H1 (cell line): Measurements from ENCODE around the gene ZNF610. TPM values are rescaled to one million over a fixed set of nuclear protein-coding genes. Genes with fewer than 3 reads are reported as not detected.

Experiments
- CTCF ChIA-PET: fragments of 300-600 bp; sonication (Branson Sonifier 250); formaldehyde crosslinking; loops from one replicate; lab custom pipeline; 2021; ENCODE audit not compliant: partially characterized antibody; lab: Charles Lee
- POLR2A ChIA-PET: fragments of 300-600 bp; sonication (Branson Sonifier 250); formaldehyde crosslinking; loops from one replicate; lab custom pipeline; 2021; ENCODE audit warnings: inconsistent platforms; ENCODE audit not compliant: partially characterized antibody; lab: Charles Lee
- DNase-seq, 2 experiments: peaks; one replicate each; pipeline versions ENCODE4 v3.0.0 to v3.0.0-alpha.2; 2010 to 2022; ENCODE audit warnings: low spot score in 2 of 2, low read depth in 1 of 2, mixed read lengths in 1 of 2
- FAIRE-seq: peaks from 2 replicates; lab custom pipeline; 2011; peaks lifted over from hg19 to GRCh38; lab: Jason Lieb, UNC
- H2AFZ ChIP-seq: 2 replicates; pipeline ENCODE4 v1.8.1; 2012; ENCODE audit warnings: low read length, inconsistent platforms
- H2AK5ac ChIP-seq: 2 replicates; pipeline ENCODE4 v1.6.1; 2013; ENCODE audit warnings: low read depth, low read length
- H2BK120ac ChIP-seq: replicated peaks from 2 replicates; pipeline ENCODE3; 2013; ENCODE audit warnings: low read depth, low read length, inconsistent platforms
- H2BK12ac ChIP-seq: 2 replicates; pipeline ENCODE4 v1.6.1; 2013; ENCODE audit warnings: low read depth, low read length
- H2BK15ac ChIP-seq: 2 replicates; pipeline ENCODE4 v1.6.1; 2013; ENCODE audit warnings: low read length
- H2BK20ac ChIP-seq: 2 replicates; pipeline ENCODE4 v1.6.1; 2013; ENCODE audit warnings: low read length
- H2BK5ac ChIP-seq: 2 replicates; pipeline ENCODE4 v1.6.1; 2013; ENCODE audit warnings: low read depth, low read length
- H3K14ac ChIP-seq: 2 replicates; pipeline ENCODE4 v1.6.1; 2013; ENCODE audit warnings: inconsistent platforms; ENCODE audit not compliant: insufficient read length
- H3K18ac ChIP-seq: 2 replicates; pipeline ENCODE4 v1.6.1; 2013; ENCODE audit warnings: low read length; ENCODE audit errors: extremely low read depth
- H3K23ac ChIP-seq: 2 replicates; pipeline ENCODE4 v1.6.1; 2013; ENCODE audit warnings: inconsistent platforms; ENCODE audit not compliant: insufficient read length
- H3K23me2 ChIP-seq: 2 replicates; pipeline ENCODE4 v1.6.1; 2013; ENCODE audit warnings: low read depth, low read length
- H3K27ac ChIP-seq: 2 replicates; pipeline ENCODE4 v1.6.1; 2011; ENCODE audit warnings: low read depth, low read length, inconsistent platforms
- H3K27me3 ChIP-seq, 4 experiments: replicated peaks in 1 of 4; 1 replicate in 1 of 4; 2 replicates in 3 of 4; pipeline versions ENCODE4 v1.6.1 to v1.8.1; 2011 to 2013; ENCODE audit warnings: low read length in 3 of 4, mild to moderate bottlenecking in 3 of 4, inconsistent platforms in 2 of 4, mixed read lengths in 2 of 4, moderate library complexity in 1 of 4; ENCODE audit not compliant: control insufficient read depth in 3 of 4, insufficient read depth in 3 of 4; ENCODE audit errors: extremely low read depth in 1 of 4
- H3K36me3 ChIP-seq, 4 experiments: 2 replicates each; pipeline versions ENCODE4 v1.6.1 to v1.8.1; 2011 to 2013; ENCODE audit warnings: mild to moderate bottlenecking in 4 of 4, low read length in 3 of 4, moderate library complexity in 2 of 4, control low read depth in 1 of 4, inconsistent platforms in 1 of 4; ENCODE audit not compliant: insufficient read depth in 4 of 4, control insufficient read depth in 2 of 4
- H3K4ac ChIP-seq: replicated peaks from 2 replicates; pipeline ENCODE3; 2013; ENCODE audit warnings: low read length, low read depth, mixed read lengths, inconsistent platforms; ENCODE audit not compliant: insufficient read length
- H3K4me1 ChIP-seq, 4 experiments: replicated peaks in 1 of 4; 1 replicate in 1 of 4; 2 replicates in 3 of 4; pipeline versions ENCODE4 v1.6.1 to v1.8.1; 2011 to 2013; ENCODE audit warnings: low read length in 3 of 4, inconsistent platforms in 2 of 4, mixed read lengths in 1 of 4; ENCODE audit not compliant: insufficient read depth in 4 of 4, control insufficient read depth in 3 of 4
- H3K4me2 ChIP-seq, 2 experiments: 2 replicates each; pipeline versions ENCODE4 v1.6.1 to v1.8.1; 2011 to 2013; ENCODE audit warnings: low read depth in 2 of 2, low read length in 2 of 2, control low read depth in 1 of 2, inconsistent platforms in 1 of 2, mild to moderate bottlenecking in 1 of 2; ENCODE audit not compliant: insufficient read depth in 1 of 2
- H3K4me3 ChIP-seq, 4 experiments: fragments of 200-600, 300-600 bp in 1 of 4; sonication (generic), shearing (Covaris generic), sonication (Bioruptor Twin) in 1 of 4; 2 replicates each; pipeline versions ENCODE4 v1.5.1 to v1.8.1; 2011 to 2016; ENCODE audit warnings: low read length in 4 of 4, low read depth in 3 of 4, control low read depth in 2 of 4, inconsistent platforms in 2 of 4, mild to moderate bottlenecking in 2 of 4, mixed read lengths in 1 of 4, moderate library complexity in 1 of 4; ENCODE audit not compliant: insufficient read depth in 2 of 4; ENCODE audit errors: extremely low read depth in 1 of 4
- H3K56ac ChIP-seq: replicated peaks from 2 replicates; pipeline ENCODE3; 2013; ENCODE audit warnings: low read depth, mild to moderate bottlenecking, mixed read lengths, low read length, inconsistent platforms; ENCODE audit not compliant: insufficient read length
- H3K79me1 ChIP-seq: 2 replicates; pipeline ENCODE4 v1.6.1; 2013; ENCODE audit warnings: low read depth, low read length, control low read depth
- H3K79me2 ChIP-seq, 2 experiments: 2 replicates each; pipeline versions ENCODE4 v1.6.1 to v1.8.1; 2012 to 2013; ENCODE audit warnings: low read length in 2 of 2, mild to moderate bottlenecking in 2 of 2, inconsistent platforms in 1 of 2; ENCODE audit not compliant: insufficient read depth in 2 of 2, control insufficient read depth in 1 of 2
- H3K9ac ChIP-seq, 4 experiments: replicated peaks in 1 of 4; 1 replicate in 1 of 4; 2 replicates in 3 of 4; pipeline versions ENCODE4 v1.6.1 to v1.8.1; 2011 to 2013; ENCODE audit warnings: low read depth in 3 of 4, low read length in 3 of 4, control low read depth in 2 of 4, mild to moderate bottlenecking in 2 of 4, moderate library complexity in 2 of 4, inconsistent platforms in 1 of 4; ENCODE audit errors: extremely low read depth in 1 of 4
- H3K9me3 ChIP-seq, 2 experiments: 2 replicates each; pipeline versions ENCODE4 v1.6.1 to v1.8.1; 2012 to 2013; ENCODE audit warnings: mild to moderate bottlenecking in 2 of 2, moderate library complexity in 2 of 2, control low read depth in 1 of 2, inconsistent platforms in 1 of 2, low read depth in 1 of 2, low read length in 1 of 2, mixed read lengths in 1 of 2; ENCODE audit not compliant: insufficient read depth in 2 of 2
- H4K20me1 ChIP-seq, 2 experiments: replicated peaks in 1 of 2; 2 replicates each; pipeline versions ENCODE3 to v1.8.1; 2011 to 2013; ENCODE audit warnings: inconsistent platforms in 2 of 2, low read length in 2 of 2, mild to moderate bottlenecking in 1 of 2; ENCODE audit not compliant: insufficient read depth in 2 of 2, control insufficient read depth in 1 of 2
- H4K5ac ChIP-seq: 2 replicates; pipeline ENCODE4 v1.6.1; 2013; ENCODE audit warnings: low read length, low read depth, mixed read lengths, inconsistent platforms; ENCODE audit not compliant: insufficient read length
- H4K8ac ChIP-seq: 2 replicates; pipeline ENCODE4 v1.8.0; 2013; ENCODE audit warnings: mild to moderate bottlenecking, moderate library complexity, low read length, inconsistent platforms; ENCODE audit not compliant: insufficient read depth; ENCODE audit errors: extremely low read depth
- H4K91ac ChIP-seq: replicated peaks from 2 replicates; pipeline ENCODE3; 2013; ENCODE audit warnings: low read length, mixed read lengths, inconsistent platforms; ENCODE audit not compliant: insufficient read length
- FOSL1 ChIP-seq: IDR thresholded peaks from 2 replicates; pipeline ENCODE4 v1.6.1; 2011; ENCODE audit warnings: mild to moderate bottlenecking, low read depth, low read length, moderate library complexity; ENCODE audit not compliant: insufficient read depth
- GTF2F1 ChIP-seq: IDR thresholded peaks from 2 replicates; pipeline ENCODE4 v1.6.1; 2012; ENCODE audit warnings: low read depth, low read length, improper control_type of control experiment, borderline replicate concordance
- MAFK ChIP-seq: IDR thresholded peaks from 2 replicates; pipeline ENCODE4 v1.6.1; 2012; ENCODE audit warnings: low read depth, mild to moderate bottlenecking, improper control_type of control experiment, low read length
- NANOG ChIP-seq: IDR thresholded peaks from 2 replicates; pipeline ENCODE4 v1.6.1; 2011; ENCODE audit warnings: low read length, low read depth, mild to moderate bottlenecking, inconsistent platforms; ENCODE audit not compliant: insufficient read depth, poor library complexity, severe bottlenecking
- PHF8 ChIP-seq: fragments of 200-600 bp; sonication (generic); conservative IDR thresholded peaks from 2 replicates; pipeline ENCODE4 v1.7.1; 2012; ENCODE audit warnings: low read depth, mild to moderate bottlenecking, inconsistent platforms, low read length, moderate library complexity
- RBBP5 ChIP-seq: IDR thresholded peaks from 2 replicates; pipeline ENCODE4 v1.7.1; 2012; ENCODE audit warnings: low read depth, mild to moderate bottlenecking, inconsistent platforms, low read length, moderate library complexity, borderline replicate concordance
- SRF ChIP-seq: IDR thresholded peaks from 2 replicates; pipeline ENCODE4 v1.6.1; 2011; ENCODE audit warnings: mild to moderate bottlenecking, low read depth, low read length, moderate library complexity
- TAF1 ChIP-seq: IDR thresholded peaks from 2 replicates; pipeline ENCODE4 v1.6.1; 2011; ENCODE audit warnings: mild to moderate bottlenecking, low read depth, low read length
- WGBS, 2 experiments: shearing (Covaris generic) in 1 of 2; methylation state at CpG; one replicate each; pipeline versions ENCODE4 v1.1.6 to v1.1.7; 2013 to 2015; ENCODE audit warnings: low lambda C conversion rate in 2 of 2, mixed read lengths in 2 of 2, inconsistent platforms in 1 of 2, low coverage in 1 of 2, missing lambda C conversion rate in 1 of 2; ENCODE audit not compliant: insufficient replicate concordance in 2 of 2, insufficient coverage in 1 of 2, insufficient read length in 1 of 2; ENCODE audit errors: extremely low coverage in 1 of 2, missing lambda C conversion rate in 1 of 2; 5-methylcytosine and 5-hydroxymethylcytosine counted together
- polyA plus RNA-seq, 7 experiments: library from polyadenylated mRNA; depleted of rRNA in 3 of 7; stranded (reverse) in 5 of 7; unstranded in 2 of 7; fragments of >200 nt in 5 of 7; fragments of 200-250 nt in 2 of 7; gene quantifications; 1 replicate in 5 of 7; 2 replicates in 1 of 7; 4 replicates in 1 of 7; pipeline versions ENCODE4 v1.2.1 to v1.2.3, GENCODE V29; 2011 to 2013; ENCODE audit warnings: missing spikeins in 2 of 7, mixed read lengths in 2 of 7
- total RNA-seq: library from RNA; stranded (reverse); fragmentation: NEBNext Ultra II Directional; extraction: Animal tissue kit (Norgen Biotek cat#: 25700); gene quantifications from 2 replicates; pipeline ENCODE4 v1.2.1, GENCODE V29; 2021
- TF ChIP-seq, protein P1 (sequence below): IDR thresholded peaks from 2 replicates; pipeline ENCODE4 v1.6.1; 2012; ENCODE audit warnings: inconsistent platforms

The ZNF610 gene
- total and polyA plus RNA-seq, 2 of the 8 experiments (the other 6 are each of a cell fraction or from before 2014, with no cell fraction given): 2.4 to 5.4 TPM

DNA sequence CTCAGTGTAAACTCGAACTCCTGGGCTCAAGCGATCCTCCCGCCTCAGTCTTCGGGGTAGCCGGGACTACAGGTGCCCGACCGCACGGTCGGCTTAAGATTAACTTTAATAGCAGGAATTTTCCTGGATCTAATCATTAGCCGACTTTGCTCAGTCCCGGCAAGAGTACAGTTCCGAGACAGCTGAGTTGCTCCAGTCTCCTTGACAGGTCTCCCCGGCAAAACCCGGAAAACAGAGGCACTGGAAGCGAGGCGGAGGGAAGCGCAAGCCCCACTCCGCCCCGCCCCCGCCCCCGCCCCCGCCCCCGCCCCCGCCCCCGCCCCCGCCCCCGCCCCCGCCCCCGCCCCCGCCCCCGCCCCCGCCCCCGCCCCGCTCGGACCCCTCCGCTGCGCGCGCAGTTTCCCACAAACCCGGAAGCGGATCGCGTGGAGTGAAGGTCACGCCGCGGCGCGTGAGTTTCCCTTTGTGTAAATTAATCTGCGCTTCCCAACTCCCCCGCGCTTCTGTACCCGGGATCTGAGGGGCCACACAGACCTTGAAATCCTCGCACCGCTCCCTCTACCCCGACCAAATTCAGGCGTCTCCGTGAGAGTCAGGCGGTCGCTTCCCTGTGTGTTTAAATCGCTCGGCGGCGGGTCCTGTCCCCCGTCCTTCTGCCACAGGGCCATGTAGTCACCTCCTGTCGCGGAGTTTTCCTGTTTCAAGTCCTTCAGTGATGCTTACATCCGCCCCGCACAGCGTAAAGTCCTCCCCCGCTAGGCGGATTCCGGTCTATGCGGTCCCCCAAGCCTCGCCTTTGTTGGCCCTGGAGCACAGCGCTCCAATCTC lies 39.1 kb upstream of the ZNF610 start, which contains the start of gene ZNF480:
Gene ZNF480 (plus strand): TSS at position 397 of the 828 bp plus-strand sequence. CDS start 3,244 bp downstream, outside the sequence.
- H2BK5ac ChIP-seq: no peak within 1 kb of the TSS; the same call in 1 of the 2 replicates
- H2AFZ ChIP-seq: peak within 1 kb of the TSS; percentile 93
- peak within 1 kb of the TSS; percentile 0 for H4K5ac ChIP-seq
- no peak within 1 kb of the TSS for H2BK20ac ChIP-seq
- peak within 1 kb of the TSS; percentile 2; the same call in 1 of the 2 replicates for H3K18ac ChIP-seq
- H3K79me1 ChIP-seq: peaks cover 3% of the 10 kb centered on the region; the same call in 1 of the 2 replicates
- peaks cover 0 to 2% of the 10 kb centered on the region in 2 experiments for H4K20me1 ChIP-seq
- peak; percentile 19 to 72 for DNase-seq
- H3K79me2 ChIP-seq: peaks cover 0 to 7% of the 10 kb centered on the region in 2 experiments; a peak in 2 of 4 replicates
- peak within 1 kb of the TSS; percentile 49; the same call in 1 of the 2 replicates for H3K27ac ChIP-seq
- H3K23ac ChIP-seq: no peak within 1 kb of the TSS
- no peak within 1 kb of the TSS for H2BK15ac ChIP-seq
- 0 out of 2 replicates have a peak within 1 kb of the TSS, but pooled peaks have one; percentile 27 for H2BK12ac ChIP-seq
- no peaks in the 10 kb centered on the region; a peak in 2 of 7 replicates for H3K4me1 ChIP-seq
- H3K4me3 ChIP-seq: peak within 1 kb of the TSS; percentile 85 to 98 (median 94)
- H3K56ac ChIP-seq: peak within 1 kb of the TSS; percentile 43
- peaks cover 4 to 28% (median 18%) of the 10 kb centered on the region in 4 experiments; a peak in 6 of 8 replicates for H3K36me3 ChIP-seq
- POLR2A ChIA-PET: interaction anchor here (1.1 to 1.6 kb wide), 2 partner anchors 16 to 156 kb away, joined by 3 to 4 read pairs; partner anchors contain the start of gene ZNF578
- peak within 1 kb of the TSS; percentile 87 for H3K4ac ChIP-seq
- 5% methylated on average over 48 of the region's 75 CpGs; no CpG with 5 or more reads in 1 of the 2 experiments for WGBS, 2 experiments
- CTCF ChIA-PET: interaction anchor here (1.2 kb wide), 1 partner anchor 19 kb away, joined by 3 read pairs; no protein-coding TSS in a partner anchor
- no peaks in the 10 kb centered on the region for H3K27me3 ChIP-seq
- H4K8ac ChIP-seq: peak within 1 kb of the TSS; percentile 60
- peaks cover 9% of the 10 kb centered on the region; the same call in 1 of the 2 replicates for H3K23me2 ChIP-seq
- peak within 1 kb of the TSS; percentile 74 to 97 for H3K4me2 ChIP-seq
- no peak within 1 kb of the TSS for H2AK5ac ChIP-seq
- H4K91ac ChIP-seq: peak within 1 kb of the TSS; percentile 83
- H3K9ac ChIP-seq: peak within 1 kb of the TSS; percentile 52 to 92 (median 78)
- FAIRE-seq: no peak
- H2BK120ac ChIP-seq: peak within 1 kb of the TSS; percentile 47
- H3K14ac ChIP-seq: no peak within 1 kb of the TSS
- 0 out of 4 replicates have a peak, but pooled peaks cover 0 to 2% of the 10 kb centered on the region in 2 experiments for H3K9me3 ChIP-seq
- TF ChIP-seq SRF: no peak
- TF ChIP-seq TAF1: peak; percentile 64; the same call in 1 of the 2 replicates
- TF ChIP-seq PHF8: peak; percentile 85
- peak; percentile 58; the same call in 1 of the 2 replicates for TF ChIP-seq RBBP5
- no peak for TF ChIP-seq GTF2F1
- TF ChIP-seq MAFK: no peak
- TF ChIP-seq FOSL1: no peak
- TF ChIP-seq NANOG: no peak
- TF ChIP-seq, protein P1, sequence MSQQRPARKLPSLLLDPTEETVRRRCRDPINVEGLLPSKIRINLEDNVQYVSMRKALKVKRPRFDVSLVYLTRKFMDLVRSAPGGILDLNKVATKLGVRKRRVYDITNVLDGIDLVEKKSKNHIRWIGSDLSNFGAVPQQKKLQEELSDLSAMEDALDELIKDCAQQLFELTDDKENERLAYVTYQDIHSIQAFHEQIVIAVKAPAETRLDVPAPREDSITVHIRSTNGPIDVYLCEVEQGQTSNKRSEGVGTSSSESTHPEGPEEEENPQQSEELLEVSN: peak; percentile 4
